ENCODE data around the gene CYB5A.
"Not testable (repeated sequence)": the region's sequence is repeated elsewhere in the genome, so short reads cannot be mapped to it uniquely, and the experiment has no call there.

- not testable (repeated sequence) for TF ChIP-seq POLR2A (IDR thresholded peaks at IDR 0.05; ENCODE audit: low read length); GATA1 (IDR thresholded peaks at IDR 0.05; ENCODE audit: low read depth, low read length)
These were observed 35.0 kb upstream of the CYB5A start for GRCh38 chr18:74326791-74327190.

Data from erythroblast (primary cell).